Gastrocnemius medialis (tissue), 4 donors: ENCODE results near the gene TBCD. TPM values are rescaled to one million over a fixed set of nuclear protein-coding genes. Genes with fewer than 3 reads are reported as not detected.

Source experiments
- ATAC-seq, 2 donors: fragments of 150-250 bp; one replicate each; pipeline ENCODE4 v1.9.1; 2016
- DNase-seq, 2 donors: peaks; one replicate each; pipeline ENCODE4 v3.0.0-alpha.2; 2019
- H3K27ac ChIP-seq, 4 donors: fragments of 200-600 bp; sonication (generic); 1 replicate in 1 of 4; 2 replicates in 3 of 4; pipeline ENCODE4 v1.5.1; 2016 to 2018; ENCODE audit warnings: mild to moderate bottlenecking in 2 of 4, moderate library complexity in 1 of 4
- H3K27me3 ChIP-seq, 3 donors: fragments of 200-600 bp; sonication (generic) in 2 of 3; 1 replicate in 1 of 3; 2 replicates in 2 of 3; pipeline versions ENCODE4 v1.5.1 to v1.6.0; 2016 to 2019; ENCODE audit warnings: mild to moderate bottlenecking in 1 of 3, moderate library complexity in 1 of 3
- H3K36me3 ChIP-seq, 2 donors: fragments of 200-600 bp; sonication (generic) in 1 of 2; one replicate each; pipeline ENCODE4 v1.5.1; 2017 to 2018
- H3K4me1 ChIP-seq, 2 donors: fragments of 200-600 bp; sonication (generic) in 1 of 2; one replicate each; pipeline ENCODE4 v1.5.1; 2016 to 2017; ENCODE audit warnings: mild to moderate bottlenecking in 2 of 2
- H3K4me3 ChIP-seq, 4 donors: fragments of 200-600 bp; sonication (generic) in 3 of 4; 1 replicate in 1 of 4; 2 replicates in 3 of 4; pipeline ENCODE4 v1.5.1; 2016 to 2019; ENCODE audit warnings: mild to moderate bottlenecking in 2 of 4
- H3K9me3 ChIP-seq, 3 donors: fragments of 200-600 bp; sonication (generic) in 2 of 3; 1 replicate in 1 of 3; 2 replicates in 2 of 3; pipeline ENCODE4 v1.5.1; 2016 to 2019
- POLR2A ChIP-seq, 2 donors: fragments of 450-650 bp; IDR thresholded peaks; one replicate each; pipeline ENCODE4 v1.6.1; 2017; ENCODE audit warnings: antibody characterized with exemption in 2 of 2, mild to moderate bottlenecking in 2 of 2, moderate library complexity in 2 of 2
- in situ Hi-C, 4 donors: fragments of 200-750 bp; cut with MboI; loops; one replicate each; pipeline versions ENCODE4 v1.15.0 to v1.8.0; 2017; ENCODE audit warnings: low sequenced_read_pairs in 4 of 4
- intact Hi-C: fragments of 100-400 bp; cut with DNase I; formaldehyde crosslinking; loops from one replicate; pipeline ENCODE4 v1.15.1; 2023; ENCODE audit warnings: low total_unique reads
- total RNA-seq, 4 donors: library from RNA; depleted of rRNA; stranded (reverse); fragments of >200 nt; gene quantifications; one replicate each; pipeline versions ENCODE4 v1.1.0 to v1.2.3, GENCODE V29; 2016
- TF ChIP-seq, protein P1 (sequence below), 5 experiments: fragments of 450-650 bp in 3 of 5; fragments of 200-600 bp in 2 of 5; sonication (generic) in 2 of 5; IDR thresholded peaks in 4 of 5; conservative IDR thresholded peaks in 1 of 5; 1 replicate in 4 of 5; 2 replicates in 1 of 5; pipeline ENCODE4 v1.5.1; 2016 to 2019; ENCODE audit warnings: antibody characterized with exemption in 5 of 5, mild to moderate bottlenecking in 3 of 5, moderate library complexity in 3 of 5

Gene TBCD
- total RNA-seq, 4 donors from 2014 or later, result 18.0 to 50.4 (median 33.3) TPM

DNA sequence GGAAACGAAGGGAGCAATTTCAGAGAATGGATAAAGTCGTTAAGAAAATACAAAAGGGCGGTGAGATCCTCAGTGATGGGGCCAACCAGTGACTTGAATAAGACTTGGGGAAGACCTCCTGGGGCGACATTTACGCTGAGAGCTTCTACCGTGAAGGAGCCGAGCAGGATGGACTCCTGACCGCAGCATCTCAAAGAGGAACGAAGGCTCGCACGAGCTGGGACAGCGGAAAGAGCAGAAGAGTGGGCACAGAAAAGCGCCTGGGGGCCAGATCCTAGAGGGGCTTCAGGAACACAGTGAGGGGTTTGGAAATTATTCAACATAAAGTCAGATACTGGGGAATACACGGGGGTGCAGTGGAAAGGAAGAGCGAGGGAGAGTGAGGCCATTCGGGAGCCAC lies 70.4 kb downstream of the TBCD start:
- Histone ChIP-seq H3K4me1 (no peaks in the 10 kb centered on the region), H3K36me3 (peaks cover 0 to 8% of the 10 kb centered on the region in 2 donors), H3K9me3 (no peaks in the 10 kb centered on the region), H3K4me3 (no peak overlapping the region), H3K27ac (no peak overlapping the region), H3K27me3 (no peaks in the 10 kb centered on the region)
- TF ChIP-seq, protein P1, sequence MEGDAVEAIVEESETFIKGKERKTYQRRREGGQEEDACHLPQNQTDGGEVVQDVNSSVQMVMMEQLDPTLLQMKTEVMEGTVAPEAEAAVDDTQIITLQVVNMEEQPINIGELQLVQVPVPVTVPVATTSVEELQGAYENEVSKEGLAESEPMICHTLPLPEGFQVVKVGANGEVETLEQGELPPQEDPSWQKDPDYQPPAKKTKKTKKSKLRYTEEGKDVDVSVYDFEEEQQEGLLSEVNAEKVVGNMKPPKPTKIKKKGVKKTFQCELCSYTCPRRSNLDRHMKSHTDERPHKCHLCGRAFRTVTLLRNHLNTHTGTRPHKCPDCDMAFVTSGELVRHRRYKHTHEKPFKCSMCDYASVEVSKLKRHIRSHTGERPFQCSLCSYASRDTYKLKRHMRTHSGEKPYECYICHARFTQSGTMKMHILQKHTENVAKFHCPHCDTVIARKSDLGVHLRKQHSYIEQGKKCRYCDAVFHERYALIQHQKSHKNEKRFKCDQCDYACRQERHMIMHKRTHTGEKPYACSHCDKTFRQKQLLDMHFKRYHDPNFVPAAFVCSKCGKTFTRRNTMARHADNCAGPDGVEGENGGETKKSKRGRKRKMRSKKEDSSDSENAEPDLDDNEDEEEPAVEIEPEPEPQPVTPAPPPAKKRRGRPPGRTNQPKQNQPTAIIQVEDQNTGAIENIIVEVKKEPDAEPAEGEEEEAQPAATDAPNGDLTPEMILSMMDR (IDR thresholded peaks at IDR 0.05 in 4 of 5, conservative IDR thresholded peaks at IDR 0.05 in 1 of 5), result no peak
- no peak for TF ChIP-seq POLR2A (IDR thresholded peaks at IDR 0.05)
- in situ Hi-C loops (no loop called here), intact Hi-C loops (no loop called here)
- ATAC-seq (no peak), DNase-seq (peak in 1 of 2 donors; percentile 5)

DNA sequence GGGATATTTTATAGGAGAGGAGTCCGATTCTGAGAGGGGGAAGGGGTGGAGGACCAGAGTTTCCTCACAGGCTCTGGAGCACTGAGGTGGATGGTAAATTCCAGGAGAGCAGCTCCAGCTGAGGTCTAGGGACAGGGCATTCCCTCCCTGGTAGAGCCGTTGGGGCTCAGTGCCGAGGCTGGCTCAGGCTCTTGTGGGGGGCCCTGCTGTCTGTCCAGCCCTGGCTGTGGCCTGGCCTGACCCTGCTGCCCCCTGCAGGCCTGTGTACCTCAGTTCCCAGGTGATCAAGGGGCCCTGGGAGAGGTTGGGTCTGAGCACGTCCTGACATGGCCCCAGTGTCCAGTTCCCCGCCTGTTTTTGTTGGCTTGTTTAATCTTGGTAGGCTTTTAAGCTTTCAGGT lies 71.1 kb downstream of the TBCD start:
- Histone ChIP-seq H3K4me3 (no peak overlapping the region), H3K9me3 (no peaks in the 10 kb centered on the region), H3K36me3 (peaks cover 0 to 8% of the 10 kb centered on the region in 2 donors), H3K27ac (no peak overlapping the region), H3K4me1 (no peaks in the 10 kb centered on the region), H3K27me3 (no peaks in the 10 kb centered on the region)
- DNase-seq (no peak), ATAC-seq (no peak)
- TF ChIP-seq POLR2A (IDR thresholded peaks at IDR 0.05), result no peak
- TF ChIP-seq, protein P1 (IDR thresholded peaks at IDR 0.05 in 4 of 5, conservative IDR thresholded peaks at IDR 0.05 in 1 of 5), result peak in 2 of 5 experiments; percentile 8 to 24
- intact Hi-C loops (no loop called here), in situ Hi-C loops (no loop called here)

DNA sequence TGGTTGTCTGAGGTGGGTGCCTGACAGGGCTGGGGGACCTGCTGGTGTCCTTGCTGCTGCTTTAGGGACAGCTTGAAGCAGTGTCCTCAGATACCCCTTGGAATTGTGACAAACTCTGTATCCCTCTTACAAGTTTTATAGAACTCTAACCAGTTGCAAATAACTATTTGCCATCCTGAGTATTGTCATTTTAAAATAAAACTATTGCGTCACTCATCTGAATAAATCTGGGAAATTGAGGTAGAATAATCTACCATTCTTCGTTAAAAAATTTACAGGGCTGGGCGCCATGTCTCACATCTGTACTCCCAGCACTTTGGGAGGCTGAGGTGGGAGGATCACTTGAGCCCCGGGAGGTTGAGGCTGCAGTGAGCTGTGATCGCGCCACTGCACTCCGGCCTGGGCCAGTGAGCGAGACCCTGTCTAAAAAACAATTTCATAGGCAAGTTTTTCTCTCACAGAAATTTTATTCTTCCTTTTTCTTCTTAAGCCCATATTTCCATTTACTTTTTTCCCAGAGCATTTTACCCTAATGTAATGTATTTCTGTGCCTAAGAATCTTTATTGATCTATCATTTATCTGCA lies 73.8 kb downstream of the TBCD start:
- Histone ChIP-seq H3K9me3 (no peaks in the 10 kb centered on the region), H3K4me1 (peaks cover 0 to 9% of the 10 kb centered on the region in 2 donors), H3K4me3 (no peak overlapping the region), H3K27ac (no peak overlapping the region), H3K27me3 (no peaks in the 10 kb centered on the region), H3K36me3 (no peaks in the 10 kb centered on the region)
- DNase-seq (no peak), ATAC-seq (no peak)
- intact Hi-C loops, result no loop called here
- TF ChIP-seq, protein P1 (IDR thresholded peaks at IDR 0.05 in 4 of 5, conservative IDR thresholded peaks at IDR 0.05 in 1 of 5), result no peak
- no peak for TF ChIP-seq POLR2A (IDR thresholded peaks at IDR 0.05)
- in situ Hi-C loops, result no loop called here

DNA sequence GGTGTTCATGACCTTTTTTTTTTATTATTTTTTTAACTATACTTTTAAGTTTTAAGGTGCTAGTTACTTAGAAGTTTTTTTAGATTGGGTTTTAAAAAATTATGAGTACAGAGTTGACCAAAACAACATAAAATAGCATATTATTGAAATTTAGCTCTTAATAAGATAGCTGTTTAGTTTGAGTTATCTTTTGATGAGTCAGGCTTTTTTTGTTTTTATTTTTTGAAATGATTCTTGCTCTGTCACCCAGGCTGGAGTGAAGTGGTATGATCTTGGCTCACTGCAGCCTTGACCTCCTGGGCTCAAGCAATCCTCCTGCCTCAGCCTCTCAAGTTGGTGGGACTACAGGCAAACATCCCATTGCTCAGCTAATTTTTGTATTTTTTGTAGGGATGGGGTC lies 74.3 kb downstream of the TBCD start:
- intact Hi-C loops (no loop called here), in situ Hi-C loops (no loop called here)
- no peaks in the 10 kb centered on the region for H3K36me3 ChIP-seq
- H3K27ac ChIP-seq, result no peak overlapping the region
- DNase-seq (no peak), ATAC-seq (no peak)
- no peaks in the 10 kb centered on the region for H3K27me3 ChIP-seq
- TF ChIP-seq, protein P1 (IDR thresholded peaks at IDR 0.05 in 4 of 5, conservative IDR thresholded peaks at IDR 0.05 in 1 of 5), result no peak
- TF ChIP-seq POLR2A (IDR thresholded peaks at IDR 0.05), result no peak
- no peak overlapping the region for H3K4me3 ChIP-seq
- H3K4me1 ChIP-seq, result peaks cover 0 to 9% of the 10 kb centered on the region in 2 donors
- no peaks in the 10 kb centered on the region for H3K9me3 ChIP-seq

DNA sequence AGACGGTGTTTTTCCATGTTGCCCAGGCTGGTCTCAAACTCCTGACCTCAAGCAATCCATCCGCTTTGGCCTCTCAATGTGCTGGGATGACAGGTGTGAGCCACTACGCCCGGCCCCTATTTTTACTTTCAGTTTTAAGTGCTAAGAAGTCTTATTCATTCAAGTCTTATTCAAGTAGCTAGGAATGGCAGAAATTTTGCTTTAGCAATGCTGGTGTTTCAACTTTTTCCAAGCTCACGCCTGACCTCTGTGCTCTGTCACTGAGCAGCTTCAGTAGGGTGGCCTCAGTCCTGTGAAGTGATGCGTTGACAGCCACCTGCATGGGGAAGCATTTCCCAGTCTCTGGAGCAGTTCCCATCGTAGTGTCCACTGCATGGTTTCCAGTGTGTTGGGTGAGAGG lies 75.1 kb downstream of the TBCD start:
- ATAC-seq, result no peak
- DNase-seq, result no peak
- H3K27me3 ChIP-seq, result no peaks in the 10 kb centered on the region
- intact Hi-C loops, result no loop called here
- H3K27ac ChIP-seq, result no peak overlapping the region
- H3K9me3 ChIP-seq, result no peaks in the 10 kb centered on the region
- in situ Hi-C loops, result no loop called here
- H3K36me3 ChIP-seq, result no peaks in the 10 kb centered on the region
- peaks cover 0 to 9% of the 10 kb centered on the region in 2 donors for H3K4me1 ChIP-seq
- no peak overlapping the region for H3K4me3 ChIP-seq
- TF ChIP-seq, protein P1 (IDR thresholded peaks at IDR 0.05 in 4 of 5, conservative IDR thresholded peaks at IDR 0.05 in 1 of 5), result no peak
- no peak for TF ChIP-seq POLR2A (IDR thresholded peaks at IDR 0.05)
